A673 (cell line): Measurements from ENCODE around the gene SLC17A3. TPM values are rescaled to one million over a fixed set of nuclear protein-coding genes. Genes with fewer than 3 reads are reported as not detected.

Experiments used
- BruUV-seq: library from RNA; stranded (reverse); fragments of 400-500 nt; replicated peaks from 2 replicates; lab custom pipeline; 2021; lab: Mats Ljungman, UMichigan
- CTCF ChIA-PET: fragments of 300-600 bp; sonication (Branson Sonifier 250); formaldehyde crosslinking; loops from one replicate; lab custom pipeline; 2022; ENCODE audit warnings: antibody characterized with exemption; lab: Charles Lee
- POLR2A ChIA-PET: fragments of 300-600 bp; sonication (Branson Sonifier 250); formaldehyde crosslinking; loops from one replicate; lab custom pipeline; 2022; ENCODE audit warnings: antibody characterized with exemption; ENCODE audit not compliant: low non-redundant PET; lab: Charles Lee
- DNase-seq: peaks from one replicate; pipeline ENCODE4 v3.0.0-alpha.2; 2015; ENCODE audit warnings: low spot score
- H3K27ac ChIP-seq: fragments of 200-600 bp; sonication (generic); 2 replicates; pipeline ENCODE4 v1.5.1; 2016; ENCODE audit warnings: mixed run types, low read depth, mild to moderate bottlenecking, mixed read lengths, antibody characterized with exemption, low read length; ENCODE audit not compliant: poor library complexity, severe bottlenecking
- H3K27me3 ChIP-seq: fragments of 200-600 bp; sonication (generic); replicated peaks from 2 replicates; pipeline ENCODE4 v1.6.1; 2017; ENCODE audit warnings: mixed run types, low read depth, mild to moderate bottlenecking, mixed read lengths, antibody characterized with exemption, low read length; ENCODE audit not compliant: insufficient read depth, poor library complexity
- H3K36me3 ChIP-seq: fragments of 200-600 bp; sonication (generic); 2 replicates; pipeline ENCODE4 v1.6.1; 2016; ENCODE audit warnings: mixed run types, mild to moderate bottlenecking, mixed read lengths, antibody characterized with exemption, low read length; ENCODE audit not compliant: insufficient read depth, poor library complexity, severe bottlenecking
- H3K4me1 ChIP-seq: fragments of 200-600 bp; sonication (generic); 2 replicates; pipeline ENCODE4 v1.6.1; 2017; ENCODE audit warnings: mixed run types, mild to moderate bottlenecking, mixed read lengths, antibody characterized with exemption, low read length; ENCODE audit not compliant: insufficient read depth, poor library complexity, severe bottlenecking
- H3K4me3 ChIP-seq: fragments of 200-600 bp; sonication (generic); 2 replicates; pipeline ENCODE4 v1.5.1; 2016; ENCODE audit warnings: low read depth, mixed run types, mild to moderate bottlenecking, mixed read lengths, low read length; ENCODE audit not compliant: poor library complexity, severe bottlenecking
- H3K9me3 ChIP-seq: fragments of 200-600 bp; sonication (generic); 2 replicates; pipeline ENCODE4 v1.6.1; 2016; ENCODE audit warnings: mixed run types, low read depth, mild to moderate bottlenecking, mixed read lengths, antibody characterized with exemption, low read length; ENCODE audit not compliant: poor library complexity, severe bottlenecking
- CTCF ChIP-seq: fragments of 300-800, 200-600 bp; sonication (generic); conservative IDR thresholded peaks from 2 replicates; pipeline ENCODE4 v1.5.1; 2017; ENCODE audit warnings: low read depth, mild to moderate bottlenecking, antibody characterized with exemption, low read length, moderate library complexity, mixed read lengths
- EZH2 ChIP-seq: fragments of 200-600 bp; sonication (generic); IDR thresholded peaks from 2 replicates; pipeline ENCODE4 v1.6.1; 2017; ENCODE audit warnings: borderline replicate concordance, low read depth, mild to moderate bottlenecking, mixed read lengths, antibody characterized with exemption, low read length; ENCODE audit not compliant: poor library complexity, severe bottlenecking
- intact Hi-C: fragments of 100-400 bp; cut with micrococcal nuclease; formaldehyde crosslinking; loops from one replicate; pipeline ENCODE4 v1.10.0; 2022; ENCODE audit not compliant: unreplicated experiment
- total RNA-seq: library from RNA; stranded (reverse); gene quantifications from 2 replicates; pipeline ENCODE4 v1.2.3, GENCODE V29; 2021

Gene SLC17A3
- total RNA-seq, 1 experiment from 2014 or later: not detected

- DNase-seq: no peak
- ChIA-PET POLR2A (no interaction called here), CTCF (no interaction called here)
- H3K4me3 ChIP-seq: no peak overlapping the region
- H3K27me3 ChIP-seq: peaks cover 3% of the 10 kb centered on the region
- H3K27ac ChIP-seq: no peak overlapping the region
- no peaks in the 10 kb centered on the region for H3K36me3 ChIP-seq
- intact Hi-C loops: no loop called here
- H3K4me1 ChIP-seq: no peaks in the 10 kb centered on the region
- no TSS peak for BruUV-seq
- H3K9me3 ChIP-seq: no peaks in the 10 kb centered on the region
- TF ChIP-seq CTCF (no peak), EZH2 (no peak)
Observed at GRCh38 chr6:25869840-25870239, 4.2 kb downstream of the SLC17A3 start.

- H3K36me3 ChIP-seq: no peaks in the 10 kb centered on the region
- BruUV-seq: no TSS peak
- peaks cover 9% of the 10 kb centered on the region for H3K27me3 ChIP-seq
- H3K4me3 ChIP-seq: no peak overlapping the region
- DNase-seq: no peak
- H3K27ac ChIP-seq: no peak overlapping the region
- no peak for TF ChIP-seq EZH2
- no peak for TF ChIP-seq CTCF
- CTCF ChIA-PET: no interaction called here
- H3K9me3 ChIP-seq: no peaks in the 10 kb centered on the region
- no peaks in the 10 kb centered on the region for H3K4me1 ChIP-seq
- intact Hi-C loops: no loop called here
- POLR2A ChIA-PET: no interaction called here
Observed at GRCh38 chr6:25868436-25869183, 5.4 kb downstream of the SLC17A3 start.

- Histone ChIP-seq H3K4me3 (no peak overlapping the region), H3K9me3 (no peaks in the 10 kb centered on the region), H3K27ac (no peak overlapping the region), H3K4me1 (no peaks in the 10 kb centered on the region), H3K27me3 (peaks cover 9% of the 10 kb centered on the region), H3K36me3 (no peaks in the 10 kb centered on the region)
- BruUV-seq: no TSS peak
- intact Hi-C loops: no loop called here
- POLR2A ChIA-PET: no interaction called here
- CTCF ChIA-PET: no interaction called here
- no peak for TF ChIP-seq CTCF
- no peak for TF ChIP-seq EZH2
- DNase-seq: no peak
Observed at GRCh38 chr6:25866011-25866410, 8.0 kb downstream of the SLC17A3 start.
